HepG2 (cell line): Measurements from ENCODE around the gene AGRN. TPM values are rescaled to one million over a fixed set of nuclear protein-coding genes. Genes with fewer than 3 reads are reported as not detected.
A peak's percentile ranks its signal among the peaks of the same experiment; 100 is the strongest.

Experiments
- AKNA ChIP-seq: sonication (generic); formaldehyde crosslinking; IDR thresholded peaks from 2 replicates; pipeline ENCODE4 v1.4.0; 2020; ENCODE audit warnings: missing genetic modification reagents, borderline replicate concordance
- ATRX ChIP-seq: sonication (generic); formaldehyde crosslinking; IDR thresholded peaks from 2 replicates; pipeline ENCODE4 v1.4.0; 2020; ENCODE audit warnings: missing genetic modification reagents, borderline replicate concordance
- CCAR2 ChIP-seq: fragments of 200-400 bp; formaldehyde crosslinking; optimal IDR thresholded peaks from 2 replicates; pipeline ENCODE3; 2018; ENCODE audit warnings: low read depth, mild to moderate bottlenecking, low read length, moderate library complexity
- DR1 ChIP-seq: sonication (generic); formaldehyde crosslinking; IDR thresholded peaks from 2 replicates; pipeline ENCODE4 v1.8.0; 2021; ENCODE audit warnings: mild to moderate bottlenecking, missing genetic modification reagents, inconsistent platforms
- FOXM1 ChIP-seq: sonication (generic); formaldehyde crosslinking; IDR thresholded peaks from 2 replicates; pipeline ENCODE4 v1.5.0; 2020; ENCODE audit warnings: missing genetic modification reagents
- HNRNPLL ChIP-seq: fragments of 200-400 bp; formaldehyde crosslinking; IDR thresholded peaks from 2 replicates; pipeline ENCODE4 v1.6.1; 2017; ENCODE audit warnings: mild to moderate bottlenecking, low read depth, low read length; ENCODE audit not compliant: poor library complexity, severe bottlenecking
- NFYB ChIP-seq: sonication (generic); formaldehyde crosslinking; IDR thresholded peaks from 2 replicates; pipeline ENCODE4 v1.4.0; 2020; ENCODE audit warnings: missing genetic modification reagents
- NPAS2 ChIP-seq: sonication (generic); formaldehyde crosslinking; IDR thresholded peaks from 2 replicates; pipeline ENCODE4 v1.8.0; 2022; ENCODE audit warnings: mild to moderate bottlenecking, missing genetic modification reagents, borderline replicate concordance
- PRMT3 ChIP-seq: sonication (generic); formaldehyde crosslinking; IDR thresholded peaks from 2 replicates; pipeline ENCODE4 v1.8.1; 2022; ENCODE audit warnings: low read depth, mild to moderate bottlenecking, moderate library complexity, missing genetic modification reagents, borderline replicate concordance
- RXRA ChIP-seq: sonication (generic); formaldehyde crosslinking; IDR thresholded peaks from 2 replicates; pipeline ENCODE4 v1.5.1; 2020; ENCODE audit warnings: missing genetic modification reagents
- RXRB ChIP-seq: IDR thresholded peaks from 2 replicates; pipeline ENCODE4 v1.6.1; 2016; ENCODE audit warnings: borderline replicate concordance, missing genetic modification reagents, missing compliant biosample characterization
- SNAPC4 ChIP-seq: sonication (generic); formaldehyde crosslinking; IDR thresholded peaks from 2 replicates; pipeline ENCODE4 v1.4.0; 2020; ENCODE audit warnings: mild to moderate bottlenecking, missing genetic modification reagents
- TERF1 ChIP-seq: sonication (generic); formaldehyde crosslinking; IDR thresholded peaks from 2 replicates; pipeline ENCODE4 v1.8.0; 2022; ENCODE audit warnings: mild to moderate bottlenecking, missing genetic modification reagents, moderate library complexity
- ZNF17 ChIP-seq: sonication (generic); formaldehyde crosslinking; IDR thresholded peaks from 2 replicates; pipeline ENCODE4 v1.5.0; 2020; ENCODE audit warnings: mild to moderate bottlenecking, missing genetic modification reagents
- ZNF510 ChIP-seq: sonication (generic); formaldehyde crosslinking; IDR thresholded peaks from 2 replicates; pipeline ENCODE4 v1.4.0; 2020; ENCODE audit warnings: low read depth, mild to moderate bottlenecking, missing genetic modification reagents
- ZNF577 ChIP-seq: sonication (generic); formaldehyde crosslinking; IDR thresholded peaks from 2 replicates; pipeline ENCODE4 v1.4.0; 2020; ENCODE audit warnings: mild to moderate bottlenecking, low read depth, missing genetic modification reagents, borderline replicate concordance
- ZNF781 ChIP-seq: sonication (generic); formaldehyde crosslinking; IDR thresholded peaks from 2 replicates; pipeline ENCODE4 v1.5.1; 2020; ENCODE audit warnings: borderline replicate concordance, mild to moderate bottlenecking, missing genetic modification reagents; ENCODE audit errors: not compliant biosample characterization
- polyA plus RNA-seq, 8 experiments: library from polyadenylated mRNA; depleted of rRNA in 3 of 8; stranded (reverse) in 7 of 8; unstranded in 1 of 8; fragments of >200 nt; fragmentation: Illumina TruSeq in 4 of 8; extraction: Trizol in 4 of 8; gene quantifications; 2 replicates each; pipeline versions ENCODE4 v1.2.1 to v1.2.3, GENCODE V29; 2011 to 2016; ENCODE audit warnings: low read depth in 4 of 8, missing spikeins in 1 of 8, mixed read lengths in 1 of 8; ENCODE audit not compliant: insufficient read depth in 1 of 8
- total RNA-seq, 5 experiments: library from RNA; depleted of rRNA; stranded (reverse); fragments of >200 nt; fragmentation: Illumina TruSeq; extraction: Trizol; gene quantifications; 2 replicates each; pipeline ENCODE4 v1.2.3, GENCODE V29; 2016; ENCODE audit warnings: low read depth in 1 of 5

The AGRN gene
- total and polyA plus RNA-seq, 2 of the 13 experiments (the other 11 are each of a cell fraction or from before 2014, with no cell fraction given) = 29.8 to 65.2 TPM

- TF ChIP-seq RXRA (peak; percentile 90), ZNF781 (CRISPR knock-in tag) (peak; percentile 44), FOXM1 (CRISPR knock-in tag) (no peak), AKNA (CRISPR knock-in tag) (no peak), ATRX (CRISPR knock-in tag) (no peak), NPAS2 (no peak), ZNF510 (CRISPR knock-in tag) (0 out of 2 replicates have a peak, but pooled peaks have one; percentile 81), CCAR2 (no peak), PRMT3 (CRISPR knock-in tag) (no peak), ZNF17 (no peak), TERF1 (no peak), NFYB (CRISPR knock-in tag) (no peak), DR1 (CRISPR knock-in tag) (peak; percentile 75), ZNF577 (CRISPR knock-in tag) (0 out of 2 replicates have a peak, but pooled peaks have one; percentile 66), RXRB (CRISPR knock-in tag) (peak; percentile 91), HNRNPLL (peak; percentile 36), SNAPC4 (CRISPR knock-in tag) (peak; percentile 67; the same call in 1 of the 2 replicates)
Measured at GRCh38 chr1:1006305-1007159, 13.4 kb upstream of the AGRN start (continued).
